ENCODE measurements around the gene BATF.

- no peak for TF ChIP-seq POLR2A (IDR thresholded peaks at IDR 0.05; ENCODE audit: low read length)
- no peak for TF ChIP-seq GATA1 (IDR thresholded peaks at IDR 0.05; ENCODE audit: low read depth, low read length)
These were observed 57.1 kb downstream of the BATF start for GRCh38 chr14:75579338-75579864.

Data from erythroblast (primary cell).